ENCODE data around the gene MLIP.

DNA sequence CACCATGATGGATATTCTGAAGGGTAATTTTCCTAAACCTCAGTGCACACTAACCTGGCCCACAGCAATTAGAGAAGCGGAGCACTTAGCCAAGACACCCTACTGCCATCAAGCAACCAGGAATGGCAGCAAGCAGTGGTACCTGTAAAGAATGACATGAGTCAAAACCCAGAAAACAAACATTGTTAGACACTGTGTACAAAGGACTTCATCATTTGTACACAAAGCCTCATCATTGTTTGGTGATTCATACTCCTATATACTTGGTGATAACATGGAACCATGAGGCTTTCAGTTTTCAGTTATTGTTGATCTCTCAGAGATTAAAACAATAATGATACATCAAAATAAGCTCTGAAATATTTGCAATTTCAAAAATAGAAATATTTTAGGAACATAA is 74.6 kb downstream of the MLIP start:
- TF ChIP-seq TP53 (CRISPR knock-in tag; IDR thresholded peaks at IDR 0.05) = no peak
- TF ChIP-seq POLR2AphosphoS2 (conservative IDR thresholded peaks at IDR 0.05; ENCODE audit: low read length) = no peak
- no peak for TF ChIP-seq JUN (IDR thresholded peaks at IDR 0.05)
- TF ChIP-seq, protein P1, sequence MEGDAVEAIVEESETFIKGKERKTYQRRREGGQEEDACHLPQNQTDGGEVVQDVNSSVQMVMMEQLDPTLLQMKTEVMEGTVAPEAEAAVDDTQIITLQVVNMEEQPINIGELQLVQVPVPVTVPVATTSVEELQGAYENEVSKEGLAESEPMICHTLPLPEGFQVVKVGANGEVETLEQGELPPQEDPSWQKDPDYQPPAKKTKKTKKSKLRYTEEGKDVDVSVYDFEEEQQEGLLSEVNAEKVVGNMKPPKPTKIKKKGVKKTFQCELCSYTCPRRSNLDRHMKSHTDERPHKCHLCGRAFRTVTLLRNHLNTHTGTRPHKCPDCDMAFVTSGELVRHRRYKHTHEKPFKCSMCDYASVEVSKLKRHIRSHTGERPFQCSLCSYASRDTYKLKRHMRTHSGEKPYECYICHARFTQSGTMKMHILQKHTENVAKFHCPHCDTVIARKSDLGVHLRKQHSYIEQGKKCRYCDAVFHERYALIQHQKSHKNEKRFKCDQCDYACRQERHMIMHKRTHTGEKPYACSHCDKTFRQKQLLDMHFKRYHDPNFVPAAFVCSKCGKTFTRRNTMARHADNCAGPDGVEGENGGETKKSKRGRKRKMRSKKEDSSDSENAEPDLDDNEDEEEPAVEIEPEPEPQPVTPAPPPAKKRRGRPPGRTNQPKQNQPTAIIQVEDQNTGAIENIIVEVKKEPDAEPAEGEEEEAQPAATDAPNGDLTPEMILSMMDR (IDR thresholded peaks at IDR 0.05) = no peak
- TF ChIP-seq, protein P2, sequence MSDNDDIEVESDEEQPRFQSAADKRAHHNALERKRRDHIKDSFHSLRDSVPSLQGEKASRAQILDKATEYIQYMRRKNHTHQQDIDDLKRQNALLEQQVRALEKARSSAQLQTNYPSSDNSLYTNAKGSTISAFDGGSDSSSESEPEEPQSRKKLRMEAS (IDR thresholded peaks at IDR 0.05) = no peak
- TF ChIP-seq CHD2 (IDR thresholded peaks at IDR 0.05; ENCODE audit: low read length, partially characterized antibody) = no peak
- no peak for TF ChIP-seq EP300 (IDR thresholded peaks at IDR 0.05)
- TF ChIP-seq RNF2 (IDR thresholded peaks at IDR 0.05; ENCODE audit: borderline replicate concordance, low read depth) = no peak
- TF ChIP-seq, protein P3, sequence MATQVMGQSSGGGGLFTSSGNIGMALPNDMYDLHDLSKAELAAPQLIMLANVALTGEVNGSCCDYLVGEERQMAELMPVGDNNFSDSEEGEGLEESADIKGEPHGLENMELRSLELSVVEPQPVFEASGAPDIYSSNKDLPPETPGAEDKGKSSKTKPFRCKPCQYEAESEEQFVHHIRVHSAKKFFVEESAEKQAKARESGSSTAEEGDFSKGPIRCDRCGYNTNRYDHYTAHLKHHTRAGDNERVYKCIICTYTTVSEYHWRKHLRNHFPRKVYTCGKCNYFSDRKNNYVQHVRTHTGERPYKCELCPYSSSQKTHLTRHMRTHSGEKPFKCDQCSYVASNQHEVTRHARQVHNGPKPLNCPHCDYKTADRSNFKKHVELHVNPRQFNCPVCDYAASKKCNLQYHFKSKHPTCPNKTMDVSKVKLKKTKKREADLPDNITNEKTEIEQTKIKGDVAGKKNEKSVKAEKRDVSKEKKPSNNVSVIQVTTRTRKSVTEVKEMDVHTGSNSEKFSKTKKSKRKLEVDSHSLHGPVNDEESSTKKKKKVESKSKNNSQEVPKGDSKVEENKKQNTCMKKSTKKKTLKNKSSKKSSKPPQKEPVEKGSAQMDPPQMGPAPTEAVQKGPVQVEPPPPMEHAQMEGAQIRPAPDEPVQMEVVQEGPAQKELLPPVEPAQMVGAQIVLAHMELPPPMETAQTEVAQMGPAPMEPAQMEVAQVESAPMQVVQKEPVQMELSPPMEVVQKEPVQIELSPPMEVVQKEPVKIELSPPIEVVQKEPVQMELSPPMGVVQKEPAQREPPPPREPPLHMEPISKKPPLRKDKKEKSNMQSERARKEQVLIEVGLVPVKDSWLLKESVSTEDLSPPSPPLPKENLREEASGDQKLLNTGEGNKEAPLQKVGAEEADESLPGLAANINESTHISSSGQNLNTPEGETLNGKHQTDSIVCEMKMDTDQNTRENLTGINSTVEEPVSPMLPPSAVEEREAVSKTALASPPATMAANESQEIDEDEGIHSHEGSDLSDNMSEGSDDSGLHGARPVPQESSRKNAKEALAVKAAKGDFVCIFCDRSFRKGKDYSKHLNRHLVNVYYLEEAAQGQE (IDR thresholded peaks at IDR 0.05) = no peak
